Stomach (tissue), 4 donors: ENCODE data around the gene IZUMO2.

Experiments
- CTCF ChIP-seq, 7 experiments: fragments of 450-650 bp in 4 of 7; fragments of 200-600 bp in 3 of 7; sonication (generic) in 3 of 7; IDR thresholded peaks; one replicate each; pipeline ENCODE4 v1.5.1; 2016 to 2019; ENCODE audit warnings: antibody characterized with exemption in 7 of 7, control low read depth in 2 of 7, mild to moderate bottlenecking in 1 of 7
- EP300 ChIP-seq: sonication (generic); formaldehyde crosslinking; IDR thresholded peaks from one replicate; pipeline ENCODE4 v1.6.1; 2017; ENCODE audit warnings: antibody characterized with exemption
- POLR2A ChIP-seq, 4 donors: fragments of 450-650 bp; IDR thresholded peaks; one replicate each; pipeline ENCODE4 v1.6.1; 2016; ENCODE audit warnings: antibody characterized with exemption in 4 of 4, control low read depth in 2 of 4, mild to moderate bottlenecking in 1 of 4, moderate library complexity in 1 of 4

- TF ChIP-seq CTCF (IDR thresholded peaks at IDR 0.05) (no peak), POLR2A (IDR thresholded peaks at IDR 0.05) (no peak), EP300 (no peak)
Measured at GRCh38 chr19:50189331-50189730, 26.2 kb upstream of the IZUMO2 start.
